Activated CD4-positive, alpha-beta T cell treated with anti-CD3 and anti-CD28 coated beads, Interleukin-2, amount 10 ng/mL, durations not matched to agents 24 days and 14 days (primary cell): ENCODE measurements around the gene NTM. TPM values are rescaled to one million over a fixed set of nuclear protein-coding genes. Genes with fewer than 3 reads are reported as not detected.

Experiments used
- DNase-seq: peaks from one replicate; pipeline ENCODE4 v3.0.0; 2022
- H3K27ac Mint-ChIP-seq: one replicate; pipeline ENCODE4 v1.8.0; 2022; ENCODE audit warnings: mild to moderate bottlenecking, mixed read lengths
- H3K27me3 Mint-ChIP-seq: one replicate; pipeline ENCODE4 v1.8.0; 2022; ENCODE audit warnings: mixed read lengths
- H3K36me3 Mint-ChIP-seq: one replicate; pipeline ENCODE4 v1.8.0; 2022; ENCODE audit warnings: low read depth, mild to moderate bottlenecking, mixed read lengths
- H3K4me1 Mint-ChIP-seq: one replicate; pipeline ENCODE4 v1.8.0; 2021; ENCODE audit warnings: mixed read lengths
- H3K4me3 Mint-ChIP-seq: one replicate; pipeline ENCODE4 v1.8.0; 2022; ENCODE audit warnings: mild to moderate bottlenecking, moderate library complexity, mixed read lengths
- H3K9me3 Mint-ChIP-seq: one replicate; pipeline ENCODE4 v1.8.0; 2021; ENCODE audit warnings: mixed read lengths
- intact Hi-C: fragments of 100-400 bp; cut with micrococcal nuclease; formaldehyde crosslinking; loops from one replicate; pipeline ENCODE4 v1.15.1; 2023
- total RNA-seq: library from RNA; stranded (reverse); gene quantifications from 2 replicates; pipeline ENCODE4 v1.2.3, GENCODE V29; 2022

NTM gene
- total RNA-seq, 1 donor from 2014 or later, result not detected

DNA sequence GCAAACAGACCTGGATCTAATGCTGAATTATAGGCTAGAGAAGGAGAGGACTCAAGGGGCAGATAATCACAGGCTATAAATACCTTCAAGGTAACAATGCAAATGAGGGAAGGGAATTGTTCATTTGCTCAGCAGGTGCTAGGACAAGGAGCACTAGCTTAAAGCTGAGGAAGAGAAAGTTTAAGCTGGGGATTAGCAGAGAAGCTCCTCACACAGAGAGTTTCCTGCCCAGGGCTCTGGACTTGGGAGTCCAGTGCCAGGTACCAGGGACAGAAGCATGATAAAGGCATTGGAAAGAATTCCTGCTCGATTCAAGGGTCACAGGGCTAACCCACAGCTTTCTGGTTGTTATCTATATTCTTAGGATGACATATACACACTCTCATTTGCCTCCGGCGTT is 509.9 kb downstream of the NTM start:
- Mint-ChIP-seq H3K27ac (no peak overlapping the region), H3K4me1 (no peaks in the 10 kb centered on the region), H3K27me3 (no peaks in the 10 kb centered on the region), H3K9me3 (no peaks in the 10 kb centered on the region), H3K4me3 (no peak overlapping the region), H3K36me3 (no peaks in the 10 kb centered on the region)
- no peak for DNase-seq
- intact Hi-C loops, result no loop called here

DNA sequence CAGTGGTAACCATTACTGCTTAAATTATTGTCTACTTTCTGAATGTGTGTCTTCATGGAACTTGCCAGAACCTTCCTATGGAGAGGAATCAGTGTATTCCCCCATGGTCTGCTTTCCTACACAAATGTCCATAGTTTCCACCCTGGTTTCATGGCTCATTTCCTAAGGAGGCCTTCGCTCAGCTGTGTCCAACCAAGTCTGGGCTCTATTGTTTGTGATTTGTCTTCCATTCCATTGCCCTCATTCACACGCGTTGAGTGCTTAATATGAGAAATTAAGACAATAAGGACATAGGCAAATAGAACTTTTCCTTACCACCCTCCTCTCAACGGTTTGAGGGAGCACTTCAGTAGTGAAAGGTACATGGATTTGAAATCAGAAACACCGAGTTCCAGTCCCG is 510.6 kb downstream of the NTM start:
- intact Hi-C loops, result no loop called here
- no peaks in the 10 kb centered on the region for H3K4me1 Mint-ChIP-seq
- no peak overlapping the region for H3K27ac Mint-ChIP-seq
- no peaks in the 10 kb centered on the region for H3K36me3 Mint-ChIP-seq
- DNase-seq, result no peak
- no peaks in the 10 kb centered on the region for H3K9me3 Mint-ChIP-seq
- H3K4me3 Mint-ChIP-seq, result no peak overlapping the region
- H3K27me3 Mint-ChIP-seq, result no peaks in the 10 kb centered on the region

DNA sequence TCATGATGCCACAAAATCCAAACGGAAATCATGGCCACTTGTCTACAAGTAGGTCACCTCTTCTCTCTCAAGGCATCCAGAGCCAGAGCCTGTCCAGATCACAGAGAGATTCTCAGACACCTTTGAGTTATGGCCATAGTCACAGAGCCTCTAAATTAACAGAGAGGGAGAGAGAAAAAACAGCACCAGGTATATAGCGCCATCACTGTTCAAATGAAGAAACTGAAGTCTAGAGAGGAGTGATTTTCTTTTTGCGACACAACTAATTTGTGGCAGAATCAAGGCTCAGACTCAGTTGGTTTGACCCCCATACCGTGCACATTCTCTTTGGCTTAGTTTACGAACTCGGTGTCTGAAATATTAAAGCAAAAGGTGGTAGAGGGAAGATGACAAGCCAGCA is 512.9 kb downstream of the NTM start:
- Mint-ChIP-seq H3K27ac (no peak overlapping the region), H3K36me3 (no peaks in the 10 kb centered on the region), H3K27me3 (no peaks in the 10 kb centered on the region), H3K9me3 (no peaks in the 10 kb centered on the region), H3K4me3 (no peak overlapping the region), H3K4me1 (no peaks in the 10 kb centered on the region)
- intact Hi-C loops, result no loop called here
- no peak for DNase-seq

DNA sequence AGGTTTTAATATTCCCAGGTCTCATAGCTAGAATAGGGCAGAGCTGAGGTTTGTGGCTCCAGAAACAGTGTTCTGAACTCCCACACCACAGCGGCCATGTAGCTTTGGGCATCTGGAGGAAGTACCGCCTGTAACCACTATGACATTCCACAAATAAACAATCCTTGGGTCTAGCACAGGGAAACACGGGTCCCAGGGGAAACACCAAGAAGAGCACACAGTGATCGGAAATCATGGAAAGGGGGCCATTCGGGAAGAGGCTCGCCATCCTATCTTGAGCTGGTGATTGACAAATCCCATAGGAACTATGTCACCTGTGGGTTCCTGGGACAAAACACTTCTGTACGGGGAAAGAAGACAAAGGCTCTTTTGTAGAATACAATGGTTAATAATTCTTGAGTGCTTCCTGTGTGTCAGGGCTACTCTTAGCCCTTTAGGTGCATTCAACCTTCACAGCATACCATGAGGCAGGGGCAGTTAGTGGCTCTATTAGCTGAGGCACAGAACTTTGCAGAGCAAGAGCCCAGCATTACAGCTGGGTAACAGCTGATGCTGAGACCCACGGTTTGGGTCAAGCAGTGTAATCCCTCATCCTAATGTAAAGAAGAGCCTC is 514.2 kb downstream of the NTM start:
- no peak overlapping the region for H3K27ac Mint-ChIP-seq
- no peaks in the 10 kb centered on the region for H3K27me3 Mint-ChIP-seq
- no peak overlapping the region for H3K4me3 Mint-ChIP-seq
- intact Hi-C loops, result no loop called here
- no peaks in the 10 kb centered on the region for H3K4me1 Mint-ChIP-seq
- no peaks in the 10 kb centered on the region for H3K36me3 Mint-ChIP-seq
- no peaks in the 10 kb centered on the region for H3K9me3 Mint-ChIP-seq
- no peak for DNase-seq

DNA sequence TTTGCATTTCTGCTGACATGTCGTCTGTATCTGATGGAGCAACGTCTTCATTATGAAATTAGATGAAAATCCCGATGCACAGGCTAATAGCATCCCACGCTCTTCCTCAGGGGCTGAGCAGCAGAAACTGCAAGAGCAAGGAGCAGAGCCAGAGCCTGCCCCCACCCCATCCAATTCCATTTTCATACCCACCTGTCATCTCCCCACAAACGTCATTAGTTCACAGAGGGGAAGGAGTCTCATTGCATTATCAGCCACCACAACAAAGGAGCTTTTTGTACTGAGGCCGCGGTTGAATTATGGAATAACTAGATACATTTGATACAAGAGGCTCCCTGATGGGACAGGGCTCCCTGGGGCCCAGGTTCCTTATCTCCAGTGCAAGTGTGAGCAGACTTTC is 515.0 kb downstream of the NTM start:
- Mint-ChIP-seq H3K27me3 (no peaks in the 10 kb centered on the region), H3K36me3 (no peaks in the 10 kb centered on the region), H3K9me3 (no peaks in the 10 kb centered on the region), H3K4me1 (no peaks in the 10 kb centered on the region), H3K4me3 (no peak overlapping the region), H3K27ac (no peak overlapping the region)
- intact Hi-C loops, result no loop called here
- DNase-seq, result no peak

DNA sequence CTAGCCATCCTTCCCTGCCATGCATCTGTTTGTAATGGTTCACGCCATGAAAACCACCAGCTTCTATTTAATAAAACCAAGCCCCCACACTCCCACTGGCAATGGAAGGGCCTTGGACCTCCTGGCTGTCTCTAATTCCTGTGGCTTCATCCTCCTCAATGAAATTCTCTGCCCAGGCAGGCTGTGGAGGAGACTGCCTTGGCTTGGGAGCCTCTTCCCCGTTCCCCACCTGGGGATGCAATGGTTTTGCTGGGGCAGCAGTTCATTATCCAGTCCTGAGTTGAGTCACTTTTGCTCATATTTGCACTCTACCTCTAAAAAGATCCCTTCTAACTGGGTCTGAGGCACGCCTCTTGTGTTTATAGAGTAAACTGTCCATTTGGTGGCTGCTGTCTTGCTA is 515.8 kb downstream of the NTM start:
- Mint-ChIP-seq H3K27ac (no peak overlapping the region), H3K36me3 (no peaks in the 10 kb centered on the region), H3K4me1 (no peaks in the 10 kb centered on the region), H3K4me3 (no peak overlapping the region), H3K9me3 (no peaks in the 10 kb centered on the region), H3K27me3 (no peaks in the 10 kb centered on the region)
- intact Hi-C loops, result no loop called here
- DNase-seq, result no peak

DNA sequence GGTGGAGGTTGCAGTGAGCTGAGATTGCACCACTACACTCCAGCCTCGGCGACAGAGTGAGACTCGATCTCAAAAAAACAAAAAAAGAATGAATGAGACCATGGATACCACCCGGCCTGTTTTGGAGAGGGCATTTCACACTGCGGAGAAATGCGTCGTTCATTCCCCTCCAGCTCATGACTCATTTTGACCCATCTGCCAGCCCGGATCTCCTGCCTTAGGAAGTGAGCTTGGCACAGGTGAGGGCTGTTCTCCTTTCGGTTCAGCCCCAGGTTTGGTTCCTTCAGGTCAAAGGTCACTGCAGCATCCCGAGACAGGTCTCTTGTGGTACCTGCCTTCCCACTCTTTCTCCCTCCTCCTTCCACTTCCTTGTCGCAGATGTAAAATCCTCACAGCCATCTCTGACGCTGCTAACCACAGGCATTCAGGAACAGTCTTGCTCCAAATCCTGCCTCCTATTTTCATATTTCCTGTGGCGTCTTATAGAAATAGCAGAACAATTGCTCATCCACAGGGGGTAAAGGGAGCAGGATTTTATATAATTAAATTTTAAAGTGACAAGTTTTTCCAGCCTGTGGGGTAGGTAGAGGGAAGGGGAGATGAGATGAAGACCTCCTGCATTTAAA is 517.9 kb downstream of the NTM start:
- Mint-ChIP-seq H3K4me3 (no peak overlapping the region), H3K9me3 (no peaks in the 10 kb centered on the region), H3K36me3 (no peaks in the 10 kb centered on the region), H3K27me3 (no peaks in the 10 kb centered on the region), H3K4me1 (no peaks in the 10 kb centered on the region), H3K27ac (no peak overlapping the region)
- intact Hi-C loops, result no loop called here
- no peak for DNase-seq

DNA sequence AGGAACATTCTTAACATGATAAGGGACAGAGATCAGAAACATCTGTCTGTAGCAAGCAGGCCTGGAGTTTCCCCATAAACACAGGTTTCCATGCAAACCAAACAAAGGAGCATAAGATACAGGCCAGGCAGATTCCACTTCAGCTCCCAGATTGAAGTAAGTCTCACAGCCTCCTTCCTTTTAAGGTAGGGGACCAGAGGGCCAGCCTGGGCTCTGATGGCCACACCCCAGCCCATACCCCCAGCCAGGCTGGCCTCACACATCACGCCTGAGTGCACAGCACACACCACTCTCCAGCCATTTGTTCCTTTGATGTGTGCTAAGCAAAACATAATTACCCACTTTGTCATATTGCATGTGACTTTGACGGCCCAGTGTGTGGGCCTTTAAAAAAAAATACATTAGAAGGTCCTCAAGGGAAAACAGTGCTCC is 518.7 kb downstream of the NTM start:
- no peak overlapping the region for H3K27ac Mint-ChIP-seq
- no peaks in the 10 kb centered on the region for H3K27me3 Mint-ChIP-seq
- intact Hi-C loops, result no loop called here
- H3K4me3 Mint-ChIP-seq, result no peak overlapping the region
- H3K4me1 Mint-ChIP-seq, result no peaks in the 10 kb centered on the region
- no peaks in the 10 kb centered on the region for H3K9me3 Mint-ChIP-seq
- H3K36me3 Mint-ChIP-seq, result no peaks in the 10 kb centered on the region
- no peak for DNase-seq

DNA sequence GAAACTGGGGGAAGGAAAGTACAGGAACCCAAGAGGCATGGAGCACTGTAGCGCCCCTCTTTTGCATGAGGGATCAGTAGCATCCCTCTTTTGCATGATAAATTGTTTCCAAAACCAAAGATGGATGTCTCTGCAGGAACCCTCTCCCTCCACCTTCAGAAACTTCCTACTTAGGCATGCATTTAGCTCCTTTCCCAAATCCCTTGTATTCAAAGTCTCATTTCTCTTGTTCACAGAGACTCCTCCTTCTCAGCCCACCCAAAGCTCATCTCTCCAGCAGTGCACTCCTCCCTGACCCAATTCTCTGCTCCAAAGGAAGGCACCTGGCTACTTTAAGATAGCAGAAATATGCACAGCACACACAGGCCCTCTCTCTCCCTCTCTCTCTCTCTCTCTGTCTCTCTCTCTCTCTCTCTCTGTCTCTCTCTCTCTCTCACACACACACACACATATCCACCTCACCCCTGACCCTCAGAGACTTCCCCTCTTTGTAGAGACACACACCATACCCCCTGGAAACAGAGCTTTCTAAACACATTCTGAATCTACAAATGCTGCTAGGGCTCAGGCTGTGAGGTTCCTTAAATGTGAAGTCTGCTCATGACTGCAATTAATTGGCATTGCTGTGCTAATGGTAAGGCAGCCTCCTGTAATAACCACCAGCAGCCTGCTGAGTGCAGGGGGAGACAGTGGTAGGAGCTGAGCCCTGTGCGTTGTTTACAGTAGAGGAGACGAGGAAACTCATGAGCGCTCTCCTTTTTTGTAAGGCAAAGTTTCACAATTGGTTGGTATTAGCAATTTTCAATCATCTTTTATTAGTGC is 519.6 kb downstream of the NTM start:
- no peaks in the 10 kb centered on the region for H3K4me1 Mint-ChIP-seq
- no peaks in the 10 kb centered on the region for H3K27me3 Mint-ChIP-seq
- no peaks in the 10 kb centered on the region for H3K36me3 Mint-ChIP-seq
- intact Hi-C loops, result no loop called here
- DNase-seq, result no peak
- H3K9me3 Mint-ChIP-seq, result no peaks in the 10 kb centered on the region
- no peak overlapping the region for H3K27ac Mint-ChIP-seq
- no peak overlapping the region for H3K4me3 Mint-ChIP-seq

DNA sequence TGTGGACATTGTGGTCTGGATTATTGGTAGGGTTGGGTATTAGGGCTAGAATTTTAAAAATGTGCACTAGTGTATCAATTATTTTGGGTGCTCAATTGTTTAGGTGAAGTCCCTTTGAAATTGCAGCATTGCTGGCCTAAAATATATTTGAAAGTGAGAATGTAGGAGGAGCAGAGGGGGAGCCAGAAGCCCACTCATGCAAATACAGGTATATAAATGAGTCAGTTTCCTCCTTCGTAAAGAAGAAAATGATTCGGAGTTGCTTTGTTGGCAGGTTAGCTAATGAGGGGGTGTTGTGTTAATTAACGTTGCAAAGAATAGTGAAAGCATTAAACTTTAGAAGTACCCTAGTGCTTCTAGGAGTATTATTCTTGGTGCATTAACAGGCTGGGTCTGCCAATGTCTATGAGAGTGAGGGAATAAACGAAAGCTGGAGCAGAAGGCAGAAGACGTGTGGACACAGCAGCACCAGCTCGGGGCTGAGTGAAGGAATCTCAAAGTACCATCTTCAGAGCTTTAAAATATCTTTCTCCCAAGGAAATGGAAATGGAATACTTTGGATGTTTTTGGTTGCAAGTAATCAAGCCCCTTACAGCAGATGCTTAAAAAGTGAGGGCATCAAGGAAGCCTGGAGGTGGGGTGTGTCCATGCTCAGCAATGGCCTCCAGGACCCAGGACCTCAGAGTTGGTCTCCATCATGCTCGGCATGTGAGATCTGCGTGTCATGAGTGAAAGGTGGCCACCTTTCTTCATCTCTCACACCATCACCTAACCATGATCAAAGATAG is 522.9 kb downstream of the NTM start:
- Mint-ChIP-seq H3K36me3 (no peaks in the 10 kb centered on the region), H3K4me1 (no peaks in the 10 kb centered on the region), H3K4me3 (no peak overlapping the region), H3K27me3 (no peaks in the 10 kb centered on the region), H3K9me3 (no peaks in the 10 kb centered on the region), H3K27ac (no peak overlapping the region)
- intact Hi-C loops, result no loop called here
- DNase-seq, result no peak

DNA sequence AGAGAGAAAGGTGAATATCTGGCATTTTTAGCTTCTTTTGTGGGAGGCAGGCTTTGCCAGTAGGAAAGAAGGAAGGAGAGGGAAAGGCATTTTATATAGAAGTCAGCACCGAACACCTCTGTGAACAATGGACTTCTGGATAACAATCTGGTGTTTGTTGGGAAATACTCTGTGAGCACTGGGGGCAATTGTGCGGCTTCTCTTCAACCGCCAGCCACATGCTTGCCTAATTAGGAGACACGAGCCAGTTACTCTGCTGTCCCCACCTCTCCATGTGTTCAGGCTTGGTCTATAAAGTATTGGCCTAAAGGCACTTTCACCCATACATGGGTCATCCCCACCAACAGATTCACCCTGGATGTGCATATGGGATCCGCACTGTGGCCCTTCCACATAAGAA is 523.6 kb downstream of the NTM start:
- Mint-ChIP-seq H3K27ac (no peak overlapping the region), H3K4me1 (no peaks in the 10 kb centered on the region), H3K36me3 (no peaks in the 10 kb centered on the region), H3K27me3 (no peaks in the 10 kb centered on the region), H3K9me3 (no peaks in the 10 kb centered on the region), H3K4me3 (no peak overlapping the region)
- intact Hi-C loops, result no loop called here
- DNase-seq, result no peak

DNA sequence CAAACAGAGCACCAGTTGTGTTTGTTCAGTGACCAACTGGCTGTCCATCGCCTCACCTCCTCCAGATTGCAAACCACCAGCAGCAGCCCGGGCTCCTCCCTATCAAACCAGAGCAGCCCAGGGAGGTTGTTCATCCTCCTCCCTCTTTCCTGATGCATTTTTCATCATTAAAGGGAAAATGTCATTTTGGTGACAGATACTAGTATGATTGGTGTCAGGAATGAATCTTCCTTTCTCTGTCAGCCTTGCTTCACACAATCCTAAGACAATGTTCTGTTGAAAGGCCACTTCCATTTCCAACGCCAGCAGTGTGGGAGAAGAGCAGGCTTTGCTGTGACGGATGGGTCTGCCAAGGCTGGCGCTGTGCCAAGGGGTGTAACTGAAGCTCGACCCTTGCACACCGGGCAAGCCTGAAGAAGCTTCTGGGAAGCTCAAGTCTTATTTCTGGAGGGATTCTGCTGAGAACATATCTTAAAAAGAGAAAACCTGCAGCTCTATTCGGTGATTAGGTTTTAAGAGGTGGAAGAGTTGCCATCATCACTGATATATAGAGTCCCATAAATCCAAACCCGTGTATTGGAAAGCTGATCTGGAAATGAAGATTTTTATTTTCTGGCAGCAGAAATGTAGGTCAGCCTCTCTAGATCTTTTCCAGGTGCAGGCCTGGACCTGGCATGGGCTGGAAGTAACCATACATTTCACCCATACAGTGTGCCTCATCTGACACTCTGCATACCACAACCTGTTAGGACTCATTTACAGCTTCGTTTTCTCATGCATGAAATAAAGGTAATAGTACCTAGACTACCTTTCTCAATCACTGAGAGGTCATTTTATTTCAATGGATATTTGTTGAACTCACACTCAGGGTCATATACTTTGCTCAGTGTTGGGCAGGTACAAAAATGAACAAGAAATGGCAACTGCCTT is 524.5 kb downstream of the NTM start:
- intact Hi-C loops, result no loop called here
- Mint-ChIP-seq H3K4me1 (no peaks in the 10 kb centered on the region), H3K27me3 (no peaks in the 10 kb centered on the region), H3K36me3 (no peaks in the 10 kb centered on the region), H3K9me3 (no peaks in the 10 kb centered on the region), H3K27ac (no peak overlapping the region), H3K4me3 (no peak overlapping the region)
- no peak for DNase-seq

DNA sequence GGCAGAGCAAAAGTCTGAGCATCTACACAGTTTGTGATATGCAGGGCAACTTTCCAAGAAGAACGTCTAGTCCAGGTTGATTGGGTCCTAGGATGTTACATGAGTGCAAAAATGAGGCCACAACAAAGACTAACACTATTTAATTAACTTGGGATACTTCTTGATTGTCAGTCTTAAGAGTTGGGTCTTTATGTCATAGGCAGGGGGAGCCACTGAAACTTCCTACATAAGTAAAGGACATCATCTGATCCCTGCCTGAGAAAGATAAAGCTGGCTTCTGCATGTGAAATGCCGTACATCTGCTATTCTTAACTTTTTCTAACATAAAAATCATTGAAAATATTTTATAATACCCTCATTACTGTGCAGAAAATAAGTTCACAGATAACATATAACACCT is 525.5 kb downstream of the NTM start:
- no peak overlapping the region for H3K4me3 Mint-ChIP-seq
- H3K9me3 Mint-ChIP-seq, result no peaks in the 10 kb centered on the region
- H3K4me1 Mint-ChIP-seq, result no peaks in the 10 kb centered on the region
- DNase-seq, result no peak
- H3K27me3 Mint-ChIP-seq, result no peaks in the 10 kb centered on the region
- intact Hi-C loops, result no loop called here
- H3K27ac Mint-ChIP-seq, result no peak overlapping the region
- no peaks in the 10 kb centered on the region for H3K36me3 Mint-ChIP-seq
